HL-60 (cell line): ENCODE measurements around the gene TMTC2.

ENCODE experiments used
- CTCF ChIP-seq: IDR thresholded peaks from one replicate; pipeline ENCODE4 v1.5.1; 2011; ENCODE audit warnings: low read length, control low read depth, inconsistent platforms; ENCODE audit not compliant: insufficient read depth
- GABPA ChIP-seq: IDR thresholded peaks from 2 replicates; pipeline ENCODE4 v1.6.1; 2012; ENCODE audit warnings: low read depth
- POLR2AphosphoS5 ChIP-seq: IDR thresholded peaks from 2 replicates; pipeline ENCODE4 v1.6.1; 2012; ENCODE audit warnings: low read depth
- SPI1 ChIP-seq: IDR thresholded peaks from 2 replicates; pipeline ENCODE4 v1.6.1; 2012; ENCODE audit warnings: low read depth, mild to moderate bottlenecking, borderline replicate concordance

- TF ChIP-seq SPI1 (no peak), CTCF (no peak), POLR2AphosphoS5 (no peak), GABPA (no peak)
Measured at GRCh38 chr12:82691513-82691912, 4.8 kb downstream of the TMTC2 start.
